ENCODE results near the gene SLC40A1. TPM values are rescaled to one million over a fixed set of nuclear protein-coding genes. Genes with fewer than 3 reads are reported as not detected.

The SLC40A1 gene
- total RNA-seq, 2 donors from 2014 or later = 30.9 to 92.7 TPM

DNA sequence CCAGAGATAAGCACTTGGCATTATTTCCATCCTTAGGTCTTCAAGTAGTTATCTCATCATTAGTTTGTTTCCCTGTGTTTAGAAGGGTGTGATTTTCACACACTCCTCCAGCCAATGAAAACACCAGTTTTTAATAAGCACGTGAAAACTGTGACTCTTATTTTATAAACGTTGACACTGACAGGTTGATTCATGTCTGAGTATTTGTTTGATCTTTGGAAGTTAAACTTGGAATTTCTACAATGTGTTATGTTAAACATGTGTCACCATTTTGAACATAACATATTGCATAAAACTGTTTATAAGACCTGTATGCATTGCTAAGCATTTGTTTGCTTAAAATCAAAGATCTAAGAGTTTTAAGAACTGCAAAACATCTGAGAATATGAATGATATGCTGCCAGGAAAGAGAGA is 27.6 kb downstream of the SLC40A1 start:
- ATAC-seq = no peak
- H3K9me3 ChIP-seq (ENCODE audit: control insufficient read depth, low read length, poor library complexity, severe bottlenecking) = no peaks in the 10 kb centered on the region
- H3K36me3 Mint-ChIP-seq (ENCODE audit: low read depth) = no peaks in the 10 kb centered on the region

DNA sequence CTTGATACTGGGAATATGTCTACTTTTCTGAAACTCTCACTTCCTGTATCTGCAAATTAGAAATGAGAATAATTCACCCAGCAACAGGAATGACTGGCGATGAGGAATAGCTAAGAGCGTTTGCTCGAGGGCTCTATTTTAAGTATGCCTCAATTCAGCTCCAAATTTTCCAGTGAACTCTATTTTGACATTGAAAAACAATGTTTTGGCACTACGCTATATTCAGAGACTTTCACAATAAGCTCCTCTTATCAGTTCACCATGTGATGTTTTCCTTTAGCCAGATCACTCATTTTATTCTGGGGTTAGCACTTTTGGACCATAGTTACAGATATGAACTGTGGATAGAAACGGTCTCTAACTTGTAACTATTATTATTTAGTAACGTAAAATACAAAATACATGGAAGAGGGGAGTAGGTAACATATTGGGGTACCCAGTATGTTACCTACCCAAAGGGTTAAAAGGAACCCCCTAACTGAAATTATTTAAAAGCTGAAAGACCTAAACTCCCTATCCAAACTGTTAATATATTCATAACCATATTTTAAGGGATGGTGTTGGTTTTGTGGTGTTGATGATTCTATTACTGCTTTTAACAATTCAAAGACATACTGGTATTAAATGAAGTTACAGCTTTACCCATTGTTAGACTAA is 28.1 kb downstream of the SLC40A1 start:
- ATAC-seq (no peak), DNase-seq (no peak)
- H3K4me1 Mint-ChIP-seq = peaks cover 10% of the 10 kb centered on the region
- H3K9me3 ChIP-seq (ENCODE audit: control insufficient read depth, low read length, poor library complexity, severe bottlenecking) = no peaks in the 10 kb centered on the region
- H3K27me3 Mint-ChIP-seq = no peaks in the 10 kb centered on the region
- H3K36me3 Mint-ChIP-seq (ENCODE audit: low read depth) = no peaks in the 10 kb centered on the region
- H3K27ac Mint-ChIP-seq = no peak overlapping the region
- no peak overlapping the region for H3K4me3 Mint-ChIP-seq

More for the DNA sequence above, 27.6 kb downstream of the SLC40A1 start:
- Mint-ChIP-seq H3K4me1 (peaks cover 10% of the 10 kb centered on the region), H3K4me3 (no peak overlapping the region), H3K27me3 (no peaks in the 10 kb centered on the region), H3K27ac (no peak overlapping the region)
- no peak for DNase-seq

DNA sequence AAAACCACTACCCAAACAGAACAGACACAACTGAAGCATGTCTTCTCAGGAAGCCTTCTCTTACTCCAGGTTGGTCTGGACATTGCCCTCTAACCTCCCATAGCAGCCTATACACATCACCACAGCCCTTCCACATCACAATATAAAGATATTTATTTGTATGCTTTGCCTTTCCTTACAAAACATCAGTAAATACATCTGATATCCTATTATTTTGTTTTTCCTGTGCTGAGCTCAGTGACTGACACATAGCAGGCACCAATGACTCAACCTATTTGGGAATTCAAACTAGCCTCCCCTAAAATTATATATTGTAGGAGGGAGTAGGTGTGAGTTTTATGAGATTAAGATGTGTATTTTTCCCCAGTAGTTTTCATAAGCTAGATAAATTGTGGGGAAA is 28.8 kb downstream of the SLC40A1 start:
- peaks cover 10% of the 10 kb centered on the region for H3K4me1 Mint-ChIP-seq
- DNase-seq = no peak
- ATAC-seq = no peak
- H3K27me3 Mint-ChIP-seq = no peaks in the 10 kb centered on the region
- no peaks in the 10 kb centered on the region for H3K9me3 ChIP-seq (ENCODE audit: control insufficient read depth, low read length, poor library complexity, severe bottlenecking)
- no peaks in the 10 kb centered on the region for H3K36me3 Mint-ChIP-seq (ENCODE audit: low read depth)
- no peak overlapping the region for H3K27ac Mint-ChIP-seq
- H3K4me3 Mint-ChIP-seq = no peak overlapping the region

DNA sequence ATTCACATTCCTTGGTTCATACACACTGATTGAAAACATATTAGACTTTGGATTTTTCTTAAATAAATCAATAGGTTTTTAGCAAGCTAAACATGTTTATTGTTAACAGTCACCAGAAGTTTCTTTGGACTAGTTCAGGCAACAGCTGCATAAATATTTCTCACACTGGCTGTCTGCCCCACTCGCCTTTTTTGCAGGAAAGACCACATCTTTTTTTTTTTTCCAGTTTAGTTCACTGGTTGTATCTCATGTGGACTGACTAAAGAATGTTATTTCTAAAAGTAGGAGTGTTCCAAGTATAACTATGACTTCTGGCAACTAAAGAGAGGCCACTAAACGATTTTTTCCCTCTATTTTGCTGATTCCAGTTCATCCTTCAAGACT is 31.1 kb downstream of the SLC40A1 start:
- H3K9me3 ChIP-seq (ENCODE audit: control insufficient read depth, low read length, poor library complexity, severe bottlenecking) = no peaks in the 10 kb centered on the region
- H3K27me3 Mint-ChIP-seq = no peaks in the 10 kb centered on the region
- no peak overlapping the region for H3K27ac Mint-ChIP-seq
- no peak for ATAC-seq
- H3K36me3 Mint-ChIP-seq (ENCODE audit: low read depth) = no peaks in the 10 kb centered on the region
- no peak overlapping the region for H3K4me3 Mint-ChIP-seq
- H3K4me1 Mint-ChIP-seq = peaks cover 3% of the 10 kb centered on the region
- DNase-seq = no peak

DNA sequence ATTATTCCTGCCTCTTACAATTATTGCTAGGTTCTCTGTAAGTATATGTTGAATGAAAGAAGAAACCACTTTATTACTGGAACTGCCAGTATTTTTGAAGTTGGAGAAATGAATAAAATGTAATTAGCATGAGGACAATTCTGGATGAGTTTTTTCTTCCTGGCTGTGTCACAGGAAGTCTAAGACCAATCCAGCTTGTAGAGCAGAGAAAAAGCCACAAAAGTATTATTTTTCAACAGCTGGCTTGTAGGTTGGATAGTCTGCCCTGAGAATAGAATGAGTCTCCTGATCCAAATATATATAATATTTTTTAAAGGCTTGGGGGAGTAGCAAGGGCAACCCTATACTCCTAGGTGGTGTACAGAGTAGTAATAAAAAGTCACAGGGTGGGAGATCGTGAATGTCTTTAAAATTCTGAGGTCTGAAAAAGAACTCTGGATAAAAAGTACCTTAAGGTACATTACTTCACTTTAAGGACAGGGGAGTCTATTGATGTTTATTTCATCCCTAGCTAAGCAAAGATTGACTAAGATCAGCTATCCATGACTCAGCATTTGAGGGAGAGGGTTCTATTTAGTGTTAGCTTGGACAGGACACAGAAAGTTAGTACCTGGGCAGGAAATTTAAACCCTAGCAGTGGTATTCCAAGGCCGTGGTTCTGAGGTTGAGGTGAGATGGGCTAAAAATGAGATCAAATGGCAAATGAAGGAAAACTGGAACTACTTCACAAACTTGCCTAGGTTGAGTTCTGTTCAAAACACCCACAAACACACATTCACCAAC is 31.7 kb downstream of the SLC40A1 start:
- Mint-ChIP-seq H3K4me3 (no peak overlapping the region), H3K4me1 (peaks cover 3% of the 10 kb centered on the region), H3K27me3 (no peaks in the 10 kb centered on the region), H3K36me3 (ENCODE audit: low read depth) (no peaks in the 10 kb centered on the region), H3K27ac (no peak overlapping the region)
- H3K9me3 ChIP-seq (ENCODE audit: control insufficient read depth, low read length, poor library complexity, severe bottlenecking) = no peaks in the 10 kb centered on the region
- DNase-seq (no peak), ATAC-seq (no peak)

DNA sequence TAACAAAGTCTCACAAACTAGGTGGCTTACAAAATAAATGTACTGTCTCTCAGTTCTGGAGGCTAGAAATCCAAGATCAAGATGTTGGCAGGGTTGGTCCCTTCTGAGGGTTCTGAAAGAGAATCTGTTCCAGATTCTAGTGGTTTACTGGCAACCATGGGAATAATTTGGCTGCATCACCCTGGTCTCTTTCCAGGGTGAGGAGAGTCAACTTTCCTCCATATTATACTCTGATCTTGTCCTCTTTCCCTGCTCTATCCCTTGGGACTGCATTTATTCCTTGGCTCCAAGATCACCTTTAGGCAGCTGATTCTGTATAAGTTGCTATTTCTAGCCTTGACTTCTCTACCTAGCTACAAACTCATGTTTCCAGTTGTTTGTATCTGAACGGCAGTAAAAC is 35.2 kb downstream of the SLC40A1 start:
- Mint-ChIP-seq H3K4me3 (no peak overlapping the region), H3K27me3 (no peaks in the 10 kb centered on the region), H3K36me3 (ENCODE audit: low read depth) (no peaks in the 10 kb centered on the region), H3K4me1 (no peaks in the 10 kb centered on the region), H3K27ac (no peak overlapping the region)
- H3K9me3 ChIP-seq (ENCODE audit: control insufficient read depth, low read length, poor library complexity, severe bottlenecking) = no peaks in the 10 kb centered on the region
- DNase-seq = no peak
- ATAC-seq = no peak

DNA sequence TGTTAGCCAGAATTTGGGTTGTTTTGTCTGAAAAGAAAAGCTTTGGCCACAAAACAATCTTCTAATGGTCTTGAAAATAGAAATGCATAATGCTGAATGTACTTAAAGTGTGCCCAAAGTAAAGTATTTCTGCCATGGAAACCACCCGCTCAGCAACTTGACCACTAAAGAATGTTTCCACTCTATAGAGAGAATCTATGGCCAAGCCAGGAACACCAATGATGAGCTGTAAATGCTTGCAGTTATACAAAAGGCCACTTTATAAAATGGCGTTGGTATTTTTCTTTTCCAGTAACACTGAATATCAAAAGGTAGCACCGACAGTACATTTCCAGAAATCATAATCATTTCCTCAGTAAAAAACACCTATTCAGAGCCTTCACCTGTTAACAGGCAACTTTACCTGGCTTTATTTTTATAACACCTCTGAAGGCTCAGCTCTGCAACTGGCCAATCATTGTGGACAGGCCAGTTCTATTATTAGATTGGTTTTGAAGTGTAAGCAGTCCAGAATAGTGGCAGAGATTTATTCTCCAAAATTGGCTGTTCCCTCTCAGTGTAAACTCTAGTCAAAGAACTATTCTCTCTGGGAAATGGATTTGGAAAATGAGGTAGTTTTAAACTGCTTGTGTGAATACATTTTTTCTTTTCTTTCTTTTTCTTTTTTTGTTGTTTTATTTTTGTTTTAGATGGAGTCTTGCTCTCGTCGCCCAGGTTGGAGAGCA is 36.1 kb downstream of the SLC40A1 start:
- Mint-ChIP-seq H3K27ac (no peak overlapping the region), H3K4me1 (no peaks in the 10 kb centered on the region), H3K27me3 (no peaks in the 10 kb centered on the region), H3K36me3 (ENCODE audit: low read depth) (no peaks in the 10 kb centered on the region), H3K4me3 (no peak overlapping the region)
- ATAC-seq (no peak), DNase-seq (no peak)
- no peaks in the 10 kb centered on the region for H3K9me3 ChIP-seq (ENCODE audit: control insufficient read depth, low read length, poor library complexity, severe bottlenecking)

DNA sequence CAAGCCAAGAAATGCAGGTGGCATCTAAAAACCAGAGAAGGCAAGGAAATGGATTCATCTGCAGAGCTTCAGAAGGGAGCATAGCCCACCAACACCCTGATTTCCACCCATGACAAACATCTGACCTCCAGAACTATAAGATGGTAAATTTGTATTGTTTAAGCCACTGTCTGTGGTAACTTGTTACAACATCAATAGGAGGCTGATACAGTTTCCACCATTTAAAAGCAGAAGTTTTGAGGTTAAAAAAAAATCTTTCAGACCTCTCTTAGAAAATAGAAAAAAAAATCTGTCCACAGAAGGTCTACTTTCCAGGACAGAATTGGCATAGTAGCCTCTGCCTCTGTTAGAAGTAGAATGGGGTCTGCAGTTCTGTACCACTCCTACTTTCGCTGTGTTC is 37.2 kb downstream of the SLC40A1 start:
- no peak overlapping the region for H3K4me3 Mint-ChIP-seq
- peaks cover 2% of the 10 kb centered on the region for H3K27me3 Mint-ChIP-seq
- no peak for ATAC-seq
- no peak overlapping the region for H3K27ac Mint-ChIP-seq
- H3K9me3 ChIP-seq (ENCODE audit: control insufficient read depth, low read length, poor library complexity, severe bottlenecking) = no peaks in the 10 kb centered on the region
- no peaks in the 10 kb centered on the region for H3K36me3 Mint-ChIP-seq (ENCODE audit: low read depth)
- no peaks in the 10 kb centered on the region for H3K4me1 Mint-ChIP-seq
- DNase-seq = no peak

DNA sequence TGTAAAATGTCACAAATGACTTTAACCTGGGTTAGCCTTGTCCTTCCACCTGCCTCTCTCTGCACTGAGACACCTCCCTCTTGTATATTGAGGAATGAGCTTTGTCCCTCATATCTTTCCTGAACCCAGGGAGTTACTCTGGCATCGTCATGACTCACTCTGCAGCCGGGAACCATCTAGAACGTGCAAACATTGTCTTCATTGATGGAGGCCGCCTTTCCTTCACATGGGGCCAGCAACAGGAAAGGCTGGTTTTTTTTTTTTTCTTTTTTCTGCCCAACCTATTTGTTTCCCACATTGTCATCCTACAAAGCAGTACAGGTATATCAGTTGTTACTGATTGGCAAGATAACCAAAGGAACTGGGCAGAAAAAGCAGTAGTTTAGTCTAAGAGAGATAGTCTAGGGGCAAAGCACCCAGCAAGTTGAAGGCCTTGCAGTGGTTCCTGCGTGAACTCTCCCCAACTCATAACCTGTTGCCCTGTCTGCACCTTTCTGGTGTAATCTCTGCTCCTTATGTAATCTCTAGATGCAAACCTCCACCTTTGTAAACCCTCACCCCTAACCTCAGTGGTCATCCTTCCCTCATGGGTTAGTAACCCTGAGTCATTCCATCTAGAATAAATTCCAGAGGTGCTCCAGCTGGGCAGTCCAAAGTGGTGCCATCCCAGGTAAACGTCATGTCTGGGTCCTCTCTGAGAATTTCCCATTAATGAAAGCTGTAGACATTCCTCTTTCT is 38.3 kb downstream of the SLC40A1 start:
- Mint-ChIP-seq H3K36me3 (ENCODE audit: low read depth) (no peaks in the 10 kb centered on the region), H3K27ac (no peak overlapping the region), H3K27me3 (peaks cover 10% of the 10 kb centered on the region), H3K4me1 (no peaks in the 10 kb centered on the region), H3K4me3 (no peak overlapping the region)
- no peak for DNase-seq
- no peak for ATAC-seq
- no peaks in the 10 kb centered on the region for H3K9me3 ChIP-seq (ENCODE audit: control insufficient read depth, low read length, poor library complexity, severe bottlenecking)

DNA sequence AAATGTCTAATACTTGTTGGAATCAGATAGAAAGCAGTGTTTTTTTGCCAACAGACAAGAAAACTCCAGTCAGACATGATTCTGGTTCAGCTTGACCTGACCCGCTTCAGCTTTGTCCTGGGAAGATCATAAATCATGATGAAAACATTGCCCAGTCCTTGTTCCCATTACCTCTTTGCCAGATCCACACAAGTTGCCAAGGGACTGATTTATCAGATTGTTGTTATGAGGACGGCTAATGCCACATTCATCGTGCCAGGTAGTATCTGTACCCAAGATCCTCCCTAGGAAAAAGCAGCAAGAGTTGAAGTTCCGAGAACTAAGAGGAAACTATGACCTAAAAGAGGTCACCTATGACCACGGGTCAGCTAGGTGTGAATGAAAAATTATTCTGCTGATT is 39.0 kb downstream of the SLC40A1 start:
- no peaks in the 10 kb centered on the region for H3K9me3 ChIP-seq (ENCODE audit: control insufficient read depth, low read length, poor library complexity, severe bottlenecking)
- no peak overlapping the region for H3K4me3 Mint-ChIP-seq
- no peaks in the 10 kb centered on the region for H3K36me3 Mint-ChIP-seq (ENCODE audit: low read depth)
- H3K27me3 Mint-ChIP-seq = peaks cover 12% of the 10 kb centered on the region
- no peak for DNase-seq
- H3K27ac Mint-ChIP-seq = no peak overlapping the region
- no peaks in the 10 kb centered on the region for H3K4me1 Mint-ChIP-seq
- ATAC-seq = no peak

DNA sequence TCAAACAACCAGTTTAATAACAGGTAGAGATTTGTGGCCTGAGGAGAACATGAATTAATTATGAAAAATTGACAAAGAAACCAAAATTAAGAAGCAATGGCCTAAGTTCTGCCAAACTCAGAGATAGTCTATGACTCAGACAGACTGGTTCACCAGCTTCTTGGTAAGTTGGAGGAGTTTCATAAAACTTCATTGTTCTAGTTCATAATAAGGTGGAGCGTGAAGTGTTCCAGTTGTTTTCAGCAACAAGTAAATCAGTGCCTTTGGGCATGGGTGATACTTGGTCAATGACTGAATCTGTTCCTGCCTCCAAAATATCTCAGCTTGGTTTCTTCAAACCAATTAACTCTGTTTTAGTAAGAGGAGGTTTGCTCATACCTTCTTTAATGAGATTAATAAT is 40.0 kb downstream of the SLC40A1 start:
- DNase-seq (no peak), ATAC-seq (no peak)
- H3K27ac Mint-ChIP-seq = no peak overlapping the region
- H3K27me3 Mint-ChIP-seq = peaks cover 12% of the 10 kb centered on the region
- no peaks in the 10 kb centered on the region for H3K36me3 Mint-ChIP-seq (ENCODE audit: low read depth)
- no peaks in the 10 kb centered on the region for H3K4me1 Mint-ChIP-seq
- H3K4me3 Mint-ChIP-seq = no peak overlapping the region
- H3K9me3 ChIP-seq (ENCODE audit: control insufficient read depth, low read length, poor library complexity, severe bottlenecking) = no peaks in the 10 kb centered on the region

DNA sequence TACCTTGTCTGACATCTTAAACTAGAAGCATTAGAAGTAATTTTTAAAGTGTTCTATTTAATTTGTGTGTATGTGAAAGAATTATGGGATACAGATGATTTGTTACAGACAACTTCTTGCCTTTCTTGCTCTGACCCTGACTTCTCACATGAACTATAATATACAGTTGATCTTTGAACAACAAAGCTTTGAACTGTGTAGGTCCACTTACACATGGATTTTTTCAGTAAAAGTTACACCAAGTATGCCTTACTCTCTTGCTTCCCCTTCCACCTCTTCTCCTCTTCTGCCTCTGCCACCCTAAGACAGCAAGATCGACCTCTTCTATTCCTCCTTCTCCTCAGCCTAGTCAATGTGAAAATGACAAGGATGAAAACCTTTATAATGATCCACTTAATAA is 42.2 kb downstream of the SLC40A1 start:
- no peak for DNase-seq
- no peak overlapping the region for H3K27ac Mint-ChIP-seq
- no peaks in the 10 kb centered on the region for H3K36me3 Mint-ChIP-seq (ENCODE audit: low read depth)
- peaks cover 12% of the 10 kb centered on the region for H3K27me3 Mint-ChIP-seq
- ATAC-seq = no peak
- H3K9me3 ChIP-seq (ENCODE audit: control insufficient read depth, low read length, poor library complexity, severe bottlenecking) = no peaks in the 10 kb centered on the region
- H3K4me3 Mint-ChIP-seq = no peak overlapping the region
- H3K4me1 Mint-ChIP-seq = no peaks in the 10 kb centered on the region

DNA sequence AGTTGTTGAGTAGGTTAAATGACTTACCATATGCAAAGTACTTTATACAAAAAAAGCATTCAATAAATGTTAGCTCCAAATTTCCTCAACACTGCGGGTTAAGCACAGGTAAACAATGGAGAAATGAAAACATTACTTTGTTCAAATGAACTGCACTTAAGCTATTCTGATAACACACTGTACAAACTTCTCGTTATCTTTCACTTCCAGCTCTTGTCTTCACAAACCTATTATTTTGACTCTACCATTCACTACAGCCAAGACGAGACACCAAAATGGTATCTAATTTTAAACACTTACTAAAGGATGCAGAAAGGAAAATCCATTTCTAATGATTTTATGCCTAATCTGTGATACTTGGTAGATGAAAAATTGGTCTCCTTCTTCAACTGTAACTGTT is 43.8 kb downstream of the SLC40A1 start:
- DNase-seq = no peak
- ATAC-seq = no peak
- Mint-ChIP-seq H3K27me3 (peaks cover 12% of the 10 kb centered on the region), H3K4me1 (no peaks in the 10 kb centered on the region), H3K4me3 (no peak overlapping the region), H3K36me3 (ENCODE audit: low read depth) (no peaks in the 10 kb centered on the region), H3K27ac (no peak overlapping the region)
- no peaks in the 10 kb centered on the region for H3K9me3 ChIP-seq (ENCODE audit: control insufficient read depth, low read length, poor library complexity, severe bottlenecking)
